Fibroblast of lung (primary cell): ENCODE data around the gene POLR2L.

Source experiments
- EZH2 ChIP-seq: IDR thresholded peaks from 2 replicates; pipeline ENCODE4 v1.5.1; 2012; ENCODE audit warnings: low read length, control low read depth, mild to moderate bottlenecking; ENCODE audit errors: missing control alignments
- TF ChIP-seq, protein P1 (sequence below), 2 donors: IDR thresholded peaks in 1 of 2; conservative IDR thresholded peaks in 1 of 2; 1 replicate in 1 of 2; 2 replicates in 1 of 2; pipeline ENCODE4 v1.5.1; 2011 to 2012; ENCODE audit warnings: low read length in 2 of 2, control low read depth in 1 of 2, inconsistent platforms in 1 of 2, low read depth in 1 of 2, mild to moderate bottlenecking in 1 of 2

DNA sequence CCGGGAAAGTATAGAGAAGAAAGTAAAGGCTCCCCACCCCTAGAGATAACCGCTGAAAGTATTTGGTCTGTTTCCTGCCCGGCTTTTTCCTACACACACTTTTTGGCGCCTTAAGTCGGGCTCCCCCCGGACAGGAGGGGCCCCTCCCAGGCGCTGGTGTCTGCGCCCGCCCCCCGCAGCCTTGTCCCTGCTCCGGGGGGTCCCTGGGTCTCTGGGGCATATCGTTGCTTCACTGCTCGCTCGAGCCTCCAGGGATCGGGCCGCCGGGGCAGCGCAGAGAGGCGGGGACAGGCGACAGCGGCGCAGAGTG, 15.5 kb downstream of the POLR2L start:
- TF ChIP-seq, protein P1, sequence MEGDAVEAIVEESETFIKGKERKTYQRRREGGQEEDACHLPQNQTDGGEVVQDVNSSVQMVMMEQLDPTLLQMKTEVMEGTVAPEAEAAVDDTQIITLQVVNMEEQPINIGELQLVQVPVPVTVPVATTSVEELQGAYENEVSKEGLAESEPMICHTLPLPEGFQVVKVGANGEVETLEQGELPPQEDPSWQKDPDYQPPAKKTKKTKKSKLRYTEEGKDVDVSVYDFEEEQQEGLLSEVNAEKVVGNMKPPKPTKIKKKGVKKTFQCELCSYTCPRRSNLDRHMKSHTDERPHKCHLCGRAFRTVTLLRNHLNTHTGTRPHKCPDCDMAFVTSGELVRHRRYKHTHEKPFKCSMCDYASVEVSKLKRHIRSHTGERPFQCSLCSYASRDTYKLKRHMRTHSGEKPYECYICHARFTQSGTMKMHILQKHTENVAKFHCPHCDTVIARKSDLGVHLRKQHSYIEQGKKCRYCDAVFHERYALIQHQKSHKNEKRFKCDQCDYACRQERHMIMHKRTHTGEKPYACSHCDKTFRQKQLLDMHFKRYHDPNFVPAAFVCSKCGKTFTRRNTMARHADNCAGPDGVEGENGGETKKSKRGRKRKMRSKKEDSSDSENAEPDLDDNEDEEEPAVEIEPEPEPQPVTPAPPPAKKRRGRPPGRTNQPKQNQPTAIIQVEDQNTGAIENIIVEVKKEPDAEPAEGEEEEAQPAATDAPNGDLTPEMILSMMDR (conservative IDR thresholded peaks at IDR 0.05 in 1 of 2, IDR thresholded peaks at IDR 0.05 in 1 of 2; ENCODE audit: low read depth in 1 of 2, low read length in 2 of 2): no peak
- TF ChIP-seq EZH2: no peak
